IMR-90 (cell line): Measurements from ENCODE around the gene CPNE2. TPM values are rescaled to one million over a fixed set of nuclear protein-coding genes. Genes with fewer than 3 reads are reported as not detected.

Experiments used
- ATAC-seq: fragments of 200-7000 bp; cut with Tn5 transposase; 2 replicates; pipeline ENCODE4 v1.9.1; 2020; ENCODE audit warnings: low read depth, mild to moderate bottlenecking, moderate library complexity
- Bru-seq: library from RNA; stranded (reverse); fragments of 400-500 nt; gene quantifications from one replicate; lab custom pipeline; 2021; lab: Mats Ljungman, UMichigan
- BruChase-seq, 2 experiments: library from RNA; stranded (reverse); fragments of 400-500 nt; gene quantifications; one replicate each; lab custom pipeline; 2021; lab: Mats Ljungman, UMichigan
- BruUV-seq: library from RNA; stranded (reverse); fragments of 400-500 nt; replicated peaks from 2 replicates; lab custom pipeline; 2021; lab: Mats Ljungman, UMichigan
- CTCF ChIA-PET: fragments of 300-600 bp; formaldehyde crosslinking; extraction: SDS; loops from one replicate; lab custom pipeline; 2021; ENCODE audit warnings: antibody characterized with exemption; lab: Yijun Ruan, JAX
- POLR2A ChIA-PET: fragments of 300-600 bp; sonication (Branson Sonifier 250); formaldehyde crosslinking; loops from one replicate; lab custom pipeline; 2022; ENCODE audit warnings: antibody characterized with exemption; ENCODE audit not compliant: unreplicated experiment; lab: Charles Lee
- DNase-seq: peaks from one replicate; pipeline ENCODE4 v3.0.0; 2013
- H2AFZ ChIP-seq: replicated peaks from 2 replicates; pipeline ENCODE3; 2013; ENCODE audit warnings: low read length, mild to moderate bottlenecking; ENCODE audit not compliant: poor library complexity
- H2AK5ac ChIP-seq: 2 replicates; pipeline ENCODE4 v1.6.1; 2013; ENCODE audit warnings: low read depth, low read length, inconsistent platforms
- H2AK9ac ChIP-seq: replicated peaks from 2 replicates; pipeline ENCODE3; 2013; ENCODE audit warnings: mild to moderate bottlenecking, low read depth, low read length, moderate library complexity; ENCODE audit not compliant: poor library complexity
- H2BK120ac ChIP-seq: 2 replicates; pipeline ENCODE4 v1.6.1; 2013; ENCODE audit warnings: low read depth, low read length, inconsistent platforms
- H2BK15ac ChIP-seq: 3 replicates; pipeline ENCODE4 v1.6.1; 2013; ENCODE audit warnings: low read depth, low read length, inconsistent platforms
- H2BK20ac ChIP-seq: 2 replicates; pipeline ENCODE4 v1.6.1; 2013; ENCODE audit warnings: low read depth, mild to moderate bottlenecking, inconsistent platforms, low read length, moderate library complexity
- H2BK5ac ChIP-seq: 2 replicates; pipeline ENCODE4 v1.6.1; 2013; ENCODE audit warnings: mild to moderate bottlenecking, low read depth, low read length, inconsistent platforms; ENCODE audit not compliant: poor library complexity, severe bottlenecking
- H3K14ac ChIP-seq: replicated peaks from 2 replicates; pipeline ENCODE4 v1.6.1; 2013; ENCODE audit warnings: low read depth, low read length, inconsistent platforms
- H3K18ac ChIP-seq: 2 replicates; pipeline ENCODE4 v1.6.1; 2013; ENCODE audit warnings: low read depth, low read length, control low read depth
- H3K23ac ChIP-seq: 2 replicates; pipeline ENCODE4 v1.6.1; 2013; ENCODE audit warnings: low read depth, low read length, inconsistent platforms
- H3K27ac ChIP-seq: 2 replicates; pipeline ENCODE4 v1.5.1; 2013; ENCODE audit warnings: mild to moderate bottlenecking, control low read depth, low read length; ENCODE audit not compliant: insufficient read depth
- H3K27me3 ChIP-seq: 2 replicates; pipeline ENCODE4 v1.6.1; 2013; ENCODE audit warnings: low read length; ENCODE audit not compliant: control insufficient read depth, insufficient read depth
- H3K36me3 ChIP-seq: 2 replicates; pipeline ENCODE4 v1.6.1; 2013; ENCODE audit warnings: low read length, mixed read lengths; ENCODE audit not compliant: control insufficient read depth, insufficient read depth
- H3K4ac ChIP-seq: 2 replicates; pipeline ENCODE4 v1.6.1; 2013; ENCODE audit warnings: low read depth, low read length, inconsistent platforms
- H3K4me1 ChIP-seq: 2 replicates; pipeline ENCODE4 v1.6.1; 2013; ENCODE audit warnings: low read length, mixed read lengths; ENCODE audit not compliant: control insufficient read depth, insufficient read depth
- H3K4me2 ChIP-seq: 2 replicates; pipeline ENCODE4 v1.6.1; 2013; ENCODE audit warnings: low read depth, mild to moderate bottlenecking, control low read depth, low read length, moderate library complexity
- H3K4me3 ChIP-seq: 2 replicates; pipeline ENCODE4 v1.5.1; 2013; ENCODE audit warnings: low read depth, mild to moderate bottlenecking, control low read depth, low read length, moderate library complexity; ENCODE audit not compliant: insufficient read depth
- H3K56ac ChIP-seq: 2 replicates; pipeline ENCODE4 v1.6.1; 2013; ENCODE audit warnings: low read length, inconsistent platforms; ENCODE audit not compliant: insufficient read depth; ENCODE audit errors: extremely low read depth
- H3K79me1 ChIP-seq, 2 experiments: 2 replicates each; pipeline ENCODE4 v1.6.1; 2013; ENCODE audit warnings: low read length in 2 of 2, inconsistent platforms in 1 of 2, low read depth in 1 of 2
- H3K9ac ChIP-seq: 2 replicates; pipeline ENCODE4 v1.6.1; 2013; ENCODE audit warnings: low read depth, low read length, control low read depth
- H3K9me1 ChIP-seq: 2 replicates; pipeline ENCODE4 v1.6.1; 2013; ENCODE audit warnings: low read length, inconsistent platforms; ENCODE audit not compliant: insufficient read depth
- H3K9me3 ChIP-seq: 2 replicates; pipeline ENCODE4 v1.6.1; 2013; ENCODE audit warnings: low read length; ENCODE audit not compliant: control insufficient read depth, insufficient read depth
- H4K20me1 ChIP-seq: 2 replicates; pipeline ENCODE4 v1.6.1; 2013; ENCODE audit warnings: low read length, inconsistent platforms; ENCODE audit not compliant: insufficient read depth
- H4K5ac ChIP-seq: 2 replicates; pipeline ENCODE4 v1.6.1; 2013; ENCODE audit warnings: mild to moderate bottlenecking, low read depth, low read length, control low read depth
- H4K8ac ChIP-seq, 2 experiments: 2 replicates each; pipeline ENCODE4 v1.6.1; 2013; ENCODE audit warnings: low read depth in 2 of 2, low read length in 2 of 2, control low read depth in 1 of 2, inconsistent platforms in 1 of 2
- H4K91ac ChIP-seq: 2 replicates; pipeline ENCODE4 v1.6.1; 2013; ENCODE audit warnings: low read depth, low read length, inconsistent platforms; ENCODE audit not compliant: insufficient read depth
- CEBPB ChIP-seq: IDR thresholded peaks from 2 replicates; pipeline ENCODE4 v1.6.1; 2012; ENCODE audit warnings: low read depth, low read length, improper control_type of control experiment
- MAZ ChIP-seq: IDR thresholded peaks from 2 replicates; pipeline ENCODE4 v1.6.1; 2012; ENCODE audit warnings: low read depth, mild to moderate bottlenecking, low read length, improper control_type of control experiment, moderate library complexity, borderline replicate concordance
- NFE2L2 ChIP-seq: fragments of 150-350 bp; IDR thresholded peaks from 2 replicates; pipeline ENCODE4 v1.6.1; 2016; ENCODE audit warnings: low read depth, mild to moderate bottlenecking, low read length
- WGBS, 2 experiments: methylation state at CpG; one replicate each; pipeline versions ENCODE4 v1.1.5 to v1.1.7; 2013; ENCODE audit warnings: missing lambda C conversion rate in 2 of 2; ENCODE audit not compliant: insufficient read length in 1 of 2; ENCODE audit errors: extremely low coverage in 2 of 2; 5-methylcytosine and 5-hydroxymethylcytosine counted together
- dilution Hi-C: fragments of 300-500 bp; cut with HindIII; formaldehyde crosslinking; loops from one replicate; pipeline ENCODE4 v1.14.3; 2018; ENCODE audit warnings: low sequenced_read_pairs; ENCODE audit not compliant: unreplicated experiment
- in situ Hi-C: fragments of 300-500 bp; cut with MboI; formaldehyde crosslinking; loops from 3 replicates; pipeline ENCODE4 v1.14.3; 2019; ENCODE audit warnings: low sequenced_read_pairs, inconsistent platforms, mixed read lengths
- intact Hi-C: fragments of 100-400 bp; cut with micrococcal nuclease; formaldehyde crosslinking; loops from 2 replicates; pipeline ENCODE4 v1.10.0; 2022
- long read RNA-seq: library from polyadenylated mRNA; unstranded; transcript quantifications from one replicate; pipeline ENCODE4 v2.0.0, GENCODE V29; 2021; ENCODE audit not compliant: unreplicated experiment
- polyA plus RNA-seq, 3 experiments: library from polyadenylated mRNA; depleted of rRNA; stranded (reverse); fragments of >200 nt; gene quantifications; 2 replicates each; pipeline ENCODE4 v1.2.3, GENCODE V29; 2012; ENCODE audit warnings: low replicate concordance in 1 of 3
- total RNA-seq: library from RNA; depleted of rRNA; stranded (reverse); fragments of >200 nt; gene quantifications from 2 replicates; pipeline ENCODE4 v1.2.3, GENCODE V29; 2012; rRNA removed
- TF ChIP-seq, protein P1 (sequence below): conservative IDR thresholded peaks from 2 replicates; pipeline ENCODE4 v1.5.1; 2012; ENCODE audit warnings: mild to moderate bottlenecking, low read depth, low read length, improper control_type of control experiment

CPNE2 gene
- 9.2 and 15.4 TPM in 2 replicates for total RNA-seq
- 48.0 and 50.3 TPM in 2 replicates for polyA plus RNA-seq (2012; rRNA removed)
- 23.4 and 53.6 TPM in 2 replicates for polyA plus RNA-seq (2012; cell fraction: cytosol; rRNA removed)
- polyA plus RNA-seq (2012; cell fraction: nucleus; rRNA removed; ENCODE audit: low replicate concordance), result 22.4 and 40.8 TPM in 2 replicates
- Bru-seq, nascent RNA, result percentile 44 among the genes with signal in this experiment
- BruChase-seq, experiment 1, labeled RNA remaining after a 6-hour chase, result percentile 48 among the genes with signal in this experiment
- percentile 54 among the genes with signal in this experiment for BruChase-seq, experiment 2, labeled RNA remaining after a 2-hour chase
- long read RNA-seq, transcript CPNE2-201 (16 exons, 2,645 nt), result major isoform, 15 of 21 reads
- long read RNA-seq, partial matches to known transcripts, result 1 of 21 reads
- long read RNA-seq, other reads (novel, unspliced or antisense), result 4 of 21 reads

DNA sequence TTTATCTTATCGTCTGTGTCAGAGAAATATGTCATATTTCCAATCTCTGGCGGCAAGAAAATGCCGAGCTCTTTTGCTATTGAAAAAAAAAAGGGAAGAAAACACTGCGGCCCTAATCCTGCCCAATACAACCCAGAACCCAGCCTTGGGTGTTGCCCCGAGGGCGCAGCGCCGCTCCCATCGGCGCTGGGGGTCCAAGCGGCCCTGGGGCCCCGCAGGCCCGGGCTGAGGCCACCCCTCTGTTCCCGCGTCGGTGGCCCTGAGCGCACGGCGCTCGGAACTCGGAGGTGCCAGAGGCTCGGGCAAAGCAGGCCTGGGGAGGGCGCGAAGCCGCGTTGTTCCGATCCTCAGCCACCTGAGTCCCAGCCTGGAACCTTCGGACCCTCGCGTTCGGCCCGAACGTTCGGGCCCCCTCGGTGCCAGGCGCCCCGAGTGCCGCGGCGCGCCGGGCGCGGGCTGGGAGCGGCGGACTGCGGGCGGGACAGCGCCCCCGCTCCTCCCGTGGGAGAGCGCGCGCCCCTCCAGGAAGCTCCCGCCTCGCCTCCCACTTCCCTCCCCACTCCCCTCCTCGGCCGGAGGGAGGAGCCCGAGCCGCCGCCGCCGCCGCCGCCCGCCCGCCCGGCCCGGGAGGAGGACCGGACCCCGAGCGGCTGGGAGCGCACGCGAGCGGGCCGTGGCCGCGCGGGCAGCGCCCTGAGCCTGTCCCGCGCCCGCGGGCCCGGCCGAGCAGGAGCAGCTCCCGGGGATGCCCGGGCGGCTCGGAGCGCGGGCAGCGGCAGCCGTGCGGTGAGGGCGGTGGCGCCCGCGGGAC is at the start of gene CPNE2:
TSS of gene CPNE2 (plus strand) at position 609 of the 811 bp plus-strand sequence. CDS start 18,160 bp downstream, outside the sequence.
- Histone ChIP-seq H3K27ac (peak within 1 kb of the TSS; percentile 52; the same call in 1 of the 2 replicates), H4K91ac (no peak within 1 kb of the TSS), H4K5ac (peak within 1 kb of the TSS; percentile 49; the same call in 1 of the 2 replicates), H3K4me1 (peaks cover 4% of the 10 kb centered on the region; the same call in 1 of the 2 replicates), H2AK9ac (peak within 1 kb of the TSS; percentile 93), H2AK5ac (no peak within 1 kb of the TSS), H3K23ac (peak within 1 kb of the TSS; percentile 56; the same call in 1 of the 2 replicates), H3K4ac (peak within 1 kb of the TSS; percentile 44), H3K14ac (peak within 1 kb of the TSS; percentile 73; the same call in 1 of the 2 replicates), H3K9me1 (peaks cover 3% of the 10 kb centered on the region; the same call in 1 of the 2 replicates), H2BK15ac (no peak within 1 kb of the TSS), H3K36me3 (no peaks in the 10 kb centered on the region), H2BK5ac (peak within 1 kb of the TSS; percentile 47), H3K79me1 (peaks cover 13 to 30% of the 10 kb centered on the region in 2 experiments; a peak in 3 of 4 replicates), H2BK20ac (no peak within 1 kb of the TSS), H2AFZ (peak within 1 kb of the TSS; percentile 97), H3K4me3 (peak within 1 kb of the TSS; percentile 96), H3K27me3 (peaks cover 9% of the 10 kb centered on the region; the same call in 1 of the 2 replicates), H3K9ac (peak within 1 kb of the TSS; percentile 68), H3K9me3 (no peaks in the 10 kb centered on the region), H3K56ac (peak within 1 kb of the TSS; percentile 59; the same call in 1 of the 2 replicates), H4K20me1 (peaks cover 8% of the 10 kb centered on the region; the same call in 1 of the 2 replicates), H2BK120ac (0 out of 2 replicates have a peak within 1 kb of the TSS, but pooled peaks have one; percentile 52), H3K18ac (no peak within 1 kb of the TSS), H3K4me2 (peak within 1 kb of the TSS; percentile 89), H4K8ac (peak within 1 kb of the TSS in 1 of 2 experiments; percentile 69; a peak in 1 of 4 replicates)
- dilution Hi-C loops (no loop called here), intact Hi-C loops (loop anchor here (2.0 kb wide), 2 partner anchors 77 to 207 kb away; no protein-coding TSS in a partner anchor), in situ Hi-C loops (no loop called here)
- 0% methylated on average over 25 of the region's 100 CpGs; no CpG with 5 or more reads in 1 of the 2 experiments for WGBS, 2 experiments
- POLR2A ChIA-PET, result interaction anchor here (0.6 kb wide), 1 partner anchor 18 kb away, joined by 16 read pairs; no protein-coding TSS in a partner anchor
- BruUV-seq, result no TSS peak
- DNase-seq (peak; percentile 34), ATAC-seq (peak; percentile 93)
- CTCF ChIA-PET, result interaction anchor here (0.6 to 2.2 kb wide), 6 partner anchors 9 to 138 kb away, joined by 3 to 6 read pairs (median 4); no protein-coding TSS in a partner anchor
- TF ChIP-seq, protein P1, sequence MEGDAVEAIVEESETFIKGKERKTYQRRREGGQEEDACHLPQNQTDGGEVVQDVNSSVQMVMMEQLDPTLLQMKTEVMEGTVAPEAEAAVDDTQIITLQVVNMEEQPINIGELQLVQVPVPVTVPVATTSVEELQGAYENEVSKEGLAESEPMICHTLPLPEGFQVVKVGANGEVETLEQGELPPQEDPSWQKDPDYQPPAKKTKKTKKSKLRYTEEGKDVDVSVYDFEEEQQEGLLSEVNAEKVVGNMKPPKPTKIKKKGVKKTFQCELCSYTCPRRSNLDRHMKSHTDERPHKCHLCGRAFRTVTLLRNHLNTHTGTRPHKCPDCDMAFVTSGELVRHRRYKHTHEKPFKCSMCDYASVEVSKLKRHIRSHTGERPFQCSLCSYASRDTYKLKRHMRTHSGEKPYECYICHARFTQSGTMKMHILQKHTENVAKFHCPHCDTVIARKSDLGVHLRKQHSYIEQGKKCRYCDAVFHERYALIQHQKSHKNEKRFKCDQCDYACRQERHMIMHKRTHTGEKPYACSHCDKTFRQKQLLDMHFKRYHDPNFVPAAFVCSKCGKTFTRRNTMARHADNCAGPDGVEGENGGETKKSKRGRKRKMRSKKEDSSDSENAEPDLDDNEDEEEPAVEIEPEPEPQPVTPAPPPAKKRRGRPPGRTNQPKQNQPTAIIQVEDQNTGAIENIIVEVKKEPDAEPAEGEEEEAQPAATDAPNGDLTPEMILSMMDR, result 0 out of 2 replicates have a peak, but pooled peaks have one; percentile 15
- peak; percentile 74; the same call in 1 of the 2 replicates for TF ChIP-seq MAZ
- no peak for TF ChIP-seq CEBPB
- no peak for TF ChIP-seq NFE2L2
